NCI-H128 (cell line): Measurements from ENCODE around the gene TRIP13.

ENCODE experiments used
- DNase-seq: peaks from one replicate; lab custom pipeline; 2025; ENCODE audit not compliant: unreplicated experiment; lab: John Stamatoyannopoulos, UW

TRIP13 gene

GRCh38 chr5:963673-964531 is 71.2 kb downstream of the TRIP13 start:
- no peak for DNase-seq

GRCh38 chr5:964821-965220 is 72.1 kb downstream of the TRIP13 start:
- no peak for DNase-seq

- no peak for DNase-seq
Measured at GRCh38 chr5:965604-966344, 73.1 kb downstream of the TRIP13 start.

- DNase-seq, result no peak
Measured at GRCh38 chr5:966345-966710, 73.6 kb downstream of the TRIP13 start.

GRCh38 chr5:966941-967340 is 74.3 kb downstream of the TRIP13 start:
- no peak for DNase-seq
